ENCODE measurements around the gene GTF3C4.

GRCh38 chr9:132729235-132729890 lies 59.1 kb downstream of the GTF3C4 start:
- no peak for TF ChIP-seq POLR2A (IDR thresholded peaks at IDR 0.05)
- TF ChIP-seq, protein P1, sequence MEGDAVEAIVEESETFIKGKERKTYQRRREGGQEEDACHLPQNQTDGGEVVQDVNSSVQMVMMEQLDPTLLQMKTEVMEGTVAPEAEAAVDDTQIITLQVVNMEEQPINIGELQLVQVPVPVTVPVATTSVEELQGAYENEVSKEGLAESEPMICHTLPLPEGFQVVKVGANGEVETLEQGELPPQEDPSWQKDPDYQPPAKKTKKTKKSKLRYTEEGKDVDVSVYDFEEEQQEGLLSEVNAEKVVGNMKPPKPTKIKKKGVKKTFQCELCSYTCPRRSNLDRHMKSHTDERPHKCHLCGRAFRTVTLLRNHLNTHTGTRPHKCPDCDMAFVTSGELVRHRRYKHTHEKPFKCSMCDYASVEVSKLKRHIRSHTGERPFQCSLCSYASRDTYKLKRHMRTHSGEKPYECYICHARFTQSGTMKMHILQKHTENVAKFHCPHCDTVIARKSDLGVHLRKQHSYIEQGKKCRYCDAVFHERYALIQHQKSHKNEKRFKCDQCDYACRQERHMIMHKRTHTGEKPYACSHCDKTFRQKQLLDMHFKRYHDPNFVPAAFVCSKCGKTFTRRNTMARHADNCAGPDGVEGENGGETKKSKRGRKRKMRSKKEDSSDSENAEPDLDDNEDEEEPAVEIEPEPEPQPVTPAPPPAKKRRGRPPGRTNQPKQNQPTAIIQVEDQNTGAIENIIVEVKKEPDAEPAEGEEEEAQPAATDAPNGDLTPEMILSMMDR (IDR thresholded peaks at IDR 0.05), result no peak
